ENCODE data around the gene ARID5B. TPM values are rescaled to one million over a fixed set of nuclear protein-coding genes. Genes with fewer than 3 reads are reported as not detected.
A peak's percentile ranks its signal among the peaks of the same experiment; 100 is the strongest.

The ARID5B gene
- polyA plus RNA-seq, 1 experiment: 137 TPM

GRCh38 chr10:61912981-61913380 lies 11.5 kb downstream of the ARID5B start:
- Histone ChIP-seq H3K27ac (ENCODE audit: low read depth, low read length) (no peak overlapping the region), H3K9me3 (ENCODE audit: control insufficient read depth, insufficient read depth, low read length) (no peaks in the 10 kb centered on the region; the same call in 1 of the 2 replicates), H3K4me3 (ENCODE audit: low read depth, low read length) (no peak overlapping the region), H3K27me3 (ENCODE audit: control insufficient read depth, insufficient read depth, low read length) (no peaks in the 10 kb centered on the region)
- no peak for DNase-seq (ENCODE audit: low read depth, low spot score)
- CTCF ChIA-PET: interaction anchor here (1.2 kb wide), 1 partner anchor 10 kb away, joined by 4 read pairs; no protein-coding TSS in a partner anchor
- TF ChIP-seq CTCF (IDR thresholded peaks at IDR 0.05; ENCODE audit: low read depth, low read length): no peak
- POLR2A ChIA-PET: no interaction called here

GRCh38 chr10:61918140-61918539 lies 16.6 kb downstream of the ARID5B start:
- no peak for TF ChIP-seq CTCF (IDR thresholded peaks at IDR 0.05; ENCODE audit: low read depth, low read length)
- no peak for DNase-seq (ENCODE audit: low read depth, low spot score)
- Histone ChIP-seq H3K9me3 (ENCODE audit: control insufficient read depth, insufficient read depth, low read length) (no peaks in the 10 kb centered on the region; the same call in 1 of the 2 replicates), H3K4me3 (ENCODE audit: low read depth, low read length) (no peak overlapping the region), H3K27ac (ENCODE audit: low read depth, low read length) (no peak overlapping the region), H3K27me3 (ENCODE audit: control insufficient read depth, insufficient read depth, low read length) (no peaks in the 10 kb centered on the region)
- POLR2A ChIA-PET: no interaction called here
- CTCF ChIA-PET: no interaction called here

GRCh38 chr10:61918989-61919388 lies 17.5 kb downstream of the ARID5B start:
- H3K27ac ChIP-seq (ENCODE audit: low read depth, low read length): no peak overlapping the region
- CTCF ChIA-PET: no interaction called here
- no peak overlapping the region for H3K4me3 ChIP-seq (ENCODE audit: low read depth, low read length)
- TF ChIP-seq CTCF (IDR thresholded peaks at IDR 0.05; ENCODE audit: low read depth, low read length): no peak
- no peaks in the 10 kb centered on the region for H3K27me3 ChIP-seq (ENCODE audit: control insufficient read depth, insufficient read depth, low read length)
- no peaks in the 10 kb centered on the region; the same call in 1 of the 2 replicates for H3K9me3 ChIP-seq (ENCODE audit: control insufficient read depth, insufficient read depth, low read length)
- DNase-seq (ENCODE audit: low read depth, low spot score): no peak
- POLR2A ChIA-PET: no interaction called here

GRCh38 chr10:61919646-61920215 lies 18.2 kb downstream of the ARID5B start:
- Histone ChIP-seq H3K4me3 (ENCODE audit: low read depth, low read length) (no peak overlapping the region), H3K27me3 (ENCODE audit: control insufficient read depth, insufficient read depth, low read length) (no peaks in the 10 kb centered on the region), H3K27ac (ENCODE audit: low read depth, low read length) (peak overlapping the region; percentile 80), H3K9me3 (ENCODE audit: control insufficient read depth, insufficient read depth, low read length) (no peaks in the 10 kb centered on the region; the same call in 1 of the 2 replicates)
- no peak for DNase-seq (ENCODE audit: low read depth, low spot score)
- TF ChIP-seq CTCF (IDR thresholded peaks at IDR 0.05; ENCODE audit: low read depth, low read length): no peak
- ChIA-PET POLR2A (no interaction called here), CTCF (interaction anchor here (0.6 kb wide), 1 partner anchor 239 kb away, joined by 3 read pairs; no protein-coding TSS in a partner anchor)

- CTCF ChIA-PET: no interaction called here
- TF ChIP-seq CTCF (IDR thresholded peaks at IDR 0.05; ENCODE audit: low read depth, low read length): no peak
- Histone ChIP-seq H3K27ac (ENCODE audit: low read depth, low read length) (no peak overlapping the region), H3K27me3 (ENCODE audit: control insufficient read depth, insufficient read depth, low read length) (no peaks in the 10 kb centered on the region), H3K4me3 (ENCODE audit: low read depth, low read length) (no peak overlapping the region), H3K9me3 (ENCODE audit: control insufficient read depth, insufficient read depth, low read length) (no peaks in the 10 kb centered on the region; the same call in 1 of the 2 replicates)
- DNase-seq (ENCODE audit: low read depth, low spot score): no peak
- POLR2A ChIA-PET: no interaction called here
Measured at GRCh38 chr10:61921143-61921542, 19.6 kb downstream of the ARID5B start.

Data from AG04450 (cell line).